Natural killer cell (primary cell): Measurements from ENCODE around the gene GPR157. TPM values are rescaled to one million over a fixed set of nuclear protein-coding genes. Genes with fewer than 3 reads are reported as not detected.

Source experiments
- ATAC-seq, 3 donors: fragments of 150-1000 bp in 2 of 3; fragments of 200-7000 bp in 1 of 3; cut with Tn5 transposase; 1 replicate in 1 of 3; 2 replicates in 2 of 3; pipeline ENCODE4 v1.10.0; 2021; ENCODE audit warnings: mild to moderate bottlenecking in 2 of 3, moderate library complexity in 2 of 3
- DNase-seq, 2 donors: peaks; one replicate each; pipeline versions ENCODE4 v3.0.0 to v3.0.0-alpha.2; 2013 to 2021; ENCODE audit warnings: mixed read lengths in 1 of 2
- H3K27ac ChIP-seq: one replicate; pipeline ENCODE4 v1.5.1; 2013; ENCODE audit warnings: mild to moderate bottlenecking, low read length
- H3K27me3 ChIP-seq: one replicate; pipeline ENCODE4 v1.6.1; 2013; ENCODE audit warnings: low read length; ENCODE audit not compliant: control insufficient read depth, insufficient read depth
- H3K36me3 ChIP-seq: one replicate; pipeline ENCODE4 v1.6.1; 2013; ENCODE audit warnings: low read length; ENCODE audit not compliant: control insufficient read depth, insufficient read depth
- H3K4me1 ChIP-seq: one replicate; pipeline ENCODE4 v1.6.1; 2013; ENCODE audit warnings: low read length; ENCODE audit not compliant: control insufficient read depth, insufficient read depth
- H3K4me3 ChIP-seq: one replicate; pipeline ENCODE4 v1.5.1; 2013; ENCODE audit warnings: low read length
- H3K9me3 ChIP-seq: one replicate; pipeline ENCODE4 v1.6.1; 2013; ENCODE audit warnings: low read length; ENCODE audit not compliant: control insufficient read depth, insufficient read depth
- H3K27ac Mint-ChIP-seq, 2 donors: one replicate each; pipeline ENCODE4 v1.8.0; 2022; ENCODE audit warnings: mild to moderate bottlenecking in 2 of 2, mixed read lengths in 2 of 2, moderate library complexity in 1 of 2
- H3K27me3 Mint-ChIP-seq, 2 donors: one replicate each; pipeline ENCODE4 v1.8.0; 2022; ENCODE audit warnings: low read depth in 2 of 2, mixed read lengths in 2 of 2
- H3K36me3 Mint-ChIP-seq: one replicate; pipeline ENCODE4 v1.8.0; 2022; ENCODE audit warnings: mixed read lengths
- H3K4me1 Mint-ChIP-seq, 2 donors: one replicate each; pipeline ENCODE4 v1.8.0; 2022; ENCODE audit warnings: mixed read lengths in 2 of 2
- H3K4me3 Mint-ChIP-seq: one replicate; pipeline ENCODE4 v1.8.0; 2022; ENCODE audit warnings: mild to moderate bottlenecking, moderate library complexity, mixed read lengths
- H3K9me3 Mint-ChIP-seq, 2 donors: one replicate each; pipeline ENCODE4 v1.8.0; 2022; ENCODE audit warnings: mixed read lengths in 2 of 2
- WGBS: methylation state at CpG from one replicate; pipeline ENCODE4 v1.1.7; 2013; ENCODE audit warnings: missing lambda C conversion rate; ENCODE audit not compliant: insufficient coverage; 5-methylcytosine and 5-hydroxymethylcytosine counted together
- intact Hi-C: fragments of 100-400 bp; cut with micrococcal nuclease; formaldehyde crosslinking; loops from one replicate; pipeline ENCODE4 v1.14.2; 2022
- total RNA-seq, 4 donors: library from RNA; stranded (reverse); fragments of 120-200 nt in 1 of 4; gene quantifications; one replicate each; pipeline versions ENCODE4 v1.2.3 to v1.2.4, GENCODE V29; 2013 to 2022
- TF ChIP-seq, protein P1 (sequence below): fragments of 200-600 bp; IDR thresholded peaks from one replicate; pipeline ENCODE4 v1.8.0; 2022; ENCODE audit warnings: antibody characterized with exemption

GPR157 gene
- total RNA-seq, 3 donors from 2014 or later (not counting 1 experiment from before 2014, with no cell fraction given) = 1.00 to 1.2 (median 1.1) TPM

DNA sequence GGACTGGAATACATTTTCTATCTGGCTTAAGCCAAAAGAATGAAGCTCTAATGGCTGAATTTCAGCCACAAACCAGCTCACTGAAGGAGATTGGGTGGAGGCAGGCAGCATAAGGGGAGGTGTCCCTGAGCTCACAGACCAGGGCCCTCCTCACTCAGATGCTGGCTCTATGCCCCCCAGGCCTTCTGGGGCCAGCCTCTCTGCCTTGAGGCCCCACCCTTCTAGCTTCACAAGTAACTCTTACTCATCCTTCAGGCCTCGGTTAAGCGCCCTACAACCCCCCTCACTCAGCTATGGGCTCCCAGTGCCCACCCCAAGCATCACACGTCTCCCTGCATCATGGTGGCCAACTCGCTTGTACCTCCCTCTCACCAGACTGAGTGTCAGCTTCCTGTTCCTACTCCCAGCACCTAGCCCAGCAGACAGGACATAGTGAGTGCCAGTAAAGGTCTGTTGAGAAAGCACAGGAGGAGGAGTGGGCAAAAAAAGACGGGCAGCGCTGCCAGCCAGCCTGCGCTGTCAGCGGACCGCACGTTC, 40.8 kb upstream of the GPR157 start:
- Mint-ChIP-seq H3K27me3 (peaks cover 10 to 11% of the 10 kb centered on the region in 2 donors), H3K4me1 (no peaks in the 10 kb centered on the region), H3K27ac (no peak overlapping the region), H3K9me3 (no peaks in the 10 kb centered on the region), H3K36me3 (no peaks in the 10 kb centered on the region), H3K4me3 (no peak overlapping the region)
- 94% methylated on average over 10 of the region's 10 CpGs for WGBS
- DNase-seq (no peak), ATAC-seq (no peak)
- H3K27me3 ChIP-seq = no peaks in the 10 kb centered on the region
- no peaks in the 10 kb centered on the region for H3K36me3 ChIP-seq
- H3K4me3 ChIP-seq = no peak overlapping the region
- H3K27ac ChIP-seq = no peak overlapping the region
- intact Hi-C loops = no loop called here
- H3K4me1 ChIP-seq = no peaks in the 10 kb centered on the region
- no peaks in the 10 kb centered on the region for H3K9me3 ChIP-seq
- TF ChIP-seq, protein P1, sequence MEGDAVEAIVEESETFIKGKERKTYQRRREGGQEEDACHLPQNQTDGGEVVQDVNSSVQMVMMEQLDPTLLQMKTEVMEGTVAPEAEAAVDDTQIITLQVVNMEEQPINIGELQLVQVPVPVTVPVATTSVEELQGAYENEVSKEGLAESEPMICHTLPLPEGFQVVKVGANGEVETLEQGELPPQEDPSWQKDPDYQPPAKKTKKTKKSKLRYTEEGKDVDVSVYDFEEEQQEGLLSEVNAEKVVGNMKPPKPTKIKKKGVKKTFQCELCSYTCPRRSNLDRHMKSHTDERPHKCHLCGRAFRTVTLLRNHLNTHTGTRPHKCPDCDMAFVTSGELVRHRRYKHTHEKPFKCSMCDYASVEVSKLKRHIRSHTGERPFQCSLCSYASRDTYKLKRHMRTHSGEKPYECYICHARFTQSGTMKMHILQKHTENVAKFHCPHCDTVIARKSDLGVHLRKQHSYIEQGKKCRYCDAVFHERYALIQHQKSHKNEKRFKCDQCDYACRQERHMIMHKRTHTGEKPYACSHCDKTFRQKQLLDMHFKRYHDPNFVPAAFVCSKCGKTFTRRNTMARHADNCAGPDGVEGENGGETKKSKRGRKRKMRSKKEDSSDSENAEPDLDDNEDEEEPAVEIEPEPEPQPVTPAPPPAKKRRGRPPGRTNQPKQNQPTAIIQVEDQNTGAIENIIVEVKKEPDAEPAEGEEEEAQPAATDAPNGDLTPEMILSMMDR = no peak

DNA sequence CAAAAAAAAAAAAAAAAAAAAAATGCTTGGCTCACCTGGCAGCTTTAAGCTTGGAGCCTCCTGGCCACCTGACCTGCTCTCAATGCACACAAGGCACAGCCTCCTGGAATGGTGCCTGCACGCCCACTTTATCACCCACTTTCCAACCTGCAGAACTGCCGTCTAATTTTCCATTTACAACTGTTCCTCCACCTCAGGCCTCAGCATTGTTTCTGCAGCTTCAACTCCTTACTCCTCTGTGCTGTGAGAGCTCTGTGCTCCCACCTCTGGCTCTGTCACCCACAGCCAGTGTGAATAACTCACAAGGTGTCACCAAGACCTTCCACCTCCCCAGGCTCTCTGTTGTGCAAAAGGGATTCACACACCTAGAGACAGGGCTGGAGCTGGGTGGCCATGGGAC, 38.7 kb upstream of the GPR157 start:
- no peaks in the 10 kb centered on the region for H3K36me3 ChIP-seq
- intact Hi-C loops = no loop called here
- Mint-ChIP-seq H3K9me3 (no peaks in the 10 kb centered on the region), H3K27ac (no peak overlapping the region), H3K4me3 (no peak overlapping the region), H3K4me1 (no peaks in the 10 kb centered on the region), H3K36me3 (no peaks in the 10 kb centered on the region), H3K27me3 (peaks cover 0 to 3% of the 10 kb centered on the region in 2 donors)
- H3K9me3 ChIP-seq = no peaks in the 10 kb centered on the region
- WGBS = 79% methylated on average over 2 of the region's 2 CpGs
- peaks cover 3% of the 10 kb centered on the region for H3K4me1 ChIP-seq
- H3K27me3 ChIP-seq = no peaks in the 10 kb centered on the region
- H3K27ac ChIP-seq = no peak overlapping the region
- ATAC-seq (no peak), DNase-seq (no peak)
- H3K4me3 ChIP-seq = no peak overlapping the region
- TF ChIP-seq, protein P1 = no peak

DNA sequence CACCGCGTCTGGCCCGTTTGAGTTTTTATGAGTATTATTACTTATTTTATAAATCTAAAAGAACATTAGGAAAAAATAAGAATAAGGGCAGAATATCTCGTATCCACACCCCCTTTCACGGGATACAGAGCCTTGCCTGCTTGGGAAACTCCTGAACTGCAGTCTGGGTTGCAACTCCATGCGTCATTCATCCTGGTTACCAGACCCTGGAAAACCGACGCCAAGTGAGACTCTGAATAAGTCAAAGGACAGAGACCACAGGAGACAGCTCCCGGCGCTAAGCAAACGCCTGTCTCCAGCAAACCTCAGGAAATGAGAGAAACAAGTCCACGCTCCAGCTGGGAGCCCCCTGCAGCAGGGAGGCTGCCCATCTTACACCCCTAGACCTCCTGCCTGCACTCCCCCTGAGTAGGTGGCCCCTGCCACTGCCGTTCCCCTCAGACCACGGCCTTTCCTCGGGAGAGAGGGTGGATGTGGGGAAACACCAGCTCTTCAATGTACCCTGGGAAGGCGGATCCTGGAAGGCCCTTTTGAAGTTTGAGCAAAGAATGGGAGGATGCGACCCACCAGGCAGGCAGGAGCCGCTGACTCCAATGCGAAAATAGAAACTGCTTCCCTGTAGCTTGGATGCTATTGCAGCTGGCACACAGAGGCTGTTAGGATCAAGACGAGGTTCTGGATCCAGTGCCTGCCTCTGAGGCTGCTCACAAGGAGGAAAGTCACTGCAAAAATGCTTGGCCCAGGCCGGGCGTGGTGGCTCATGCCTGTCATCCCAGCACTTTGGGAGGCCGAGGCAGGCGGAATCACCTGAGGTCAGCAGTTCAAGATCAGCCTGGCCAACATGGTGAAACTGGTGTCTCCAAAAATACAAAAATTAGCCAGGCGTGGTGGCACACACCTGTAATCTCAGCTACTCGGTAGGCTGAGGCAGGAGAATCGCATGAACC, 37.7 kb upstream of the GPR157 start:
- ATAC-seq = no peak
- no peaks in the 10 kb centered on the region for H3K27me3 ChIP-seq
- no peak overlapping the region for H3K4me3 ChIP-seq
- TF ChIP-seq, protein P1 = no peak
- no peak for DNase-seq
- no peaks in the 10 kb centered on the region for H3K36me3 ChIP-seq
- H3K4me3 Mint-ChIP-seq = no peak overlapping the region
- H3K4me1 ChIP-seq = peaks cover 3% of the 10 kb centered on the region
- no peaks in the 10 kb centered on the region for H3K9me3 ChIP-seq
- H3K36me3 Mint-ChIP-seq = no peaks in the 10 kb centered on the region
- H3K27ac ChIP-seq = no peak overlapping the region
- intact Hi-C loops = no loop called here
- WGBS = 90% methylated on average over 24 of the region's 27 CpGs
- H3K9me3 Mint-ChIP-seq = no peaks in the 10 kb centered on the region
- no peak overlapping the region for H3K27ac Mint-ChIP-seq
- H3K27me3 Mint-ChIP-seq = peaks cover 0 to 3% of the 10 kb centered on the region in 2 donors
- no peaks in the 10 kb centered on the region for H3K4me1 Mint-ChIP-seq
